Measurements from ENCODE around the gene ATOH8.

The ATOH8 gene

GRCh38 chr2:85811180-85812093 lies 57.6 kb downstream of the ATOH8 start:
- no peak overlapping the region for H3K4me3 ChIP-seq (ENCODE audit: low read depth, low read length)
- no peak for TF ChIP-seq CTCF (IDR thresholded peaks at IDR 0.05; ENCODE audit: low read depth, low read length, missing control alignments)
- in situ Hi-C loops (cut with HindIII; ENCODE audit: low sequenced_read_pairs) = no loop called here
- peak; percentile 20 for DNase-seq (ENCODE audit: low read depth)

GRCh38 chr2:85812094-85812735 lies 58.4 kb downstream of the ATOH8 start:
- in situ Hi-C loops (cut with HindIII; ENCODE audit: low sequenced_read_pairs) = no loop called here
- no peak for TF ChIP-seq CTCF (IDR thresholded peaks at IDR 0.05; ENCODE audit: low read depth, low read length, missing control alignments)
- DNase-seq (ENCODE audit: low read depth) = no peak
- no peak overlapping the region for H3K4me3 ChIP-seq (ENCODE audit: low read depth, low read length)

- in situ Hi-C loops (cut with HindIII; ENCODE audit: low sequenced_read_pairs) = no loop called here
- TF ChIP-seq CTCF (IDR thresholded peaks at IDR 0.05; ENCODE audit: low read depth, low read length, missing control alignments) = no peak
- H3K4me3 ChIP-seq (ENCODE audit: low read depth, low read length) = no peak overlapping the region
- no peak for DNase-seq (ENCODE audit: low read depth)
Observed at GRCh38 chr2:85813211-85813981, 59.6 kb downstream of the ATOH8 start.

- peak; percentile 96 for TF ChIP-seq CTCF (IDR thresholded peaks at IDR 0.05; ENCODE audit: low read depth, low read length, missing control alignments)
Observed at GRCh38 chr2:85813982-85814801, 60.4 kb downstream of the ATOH8 start.

GRCh38 chr2:85814802-85815550 lies 61.2 kb downstream of the ATOH8 start:
- no peak overlapping the region for H3K4me3 ChIP-seq (ENCODE audit: low read depth, low read length)
- DNase-seq (ENCODE audit: low read depth) = no peak
- TF ChIP-seq CTCF (IDR thresholded peaks at IDR 0.05; ENCODE audit: low read depth, low read length, missing control alignments) = no peak
- in situ Hi-C loops (cut with HindIII; ENCODE audit: low sequenced_read_pairs) = loop anchor here (5.0 kb wide), 1 partner anchor 62 kb away; no protein-coding TSS in a partner anchor

More at GRCh38 chr2:85813982-85814801, 60.4 kb downstream of the ATOH8 start:
- H3K4me3 ChIP-seq (ENCODE audit: low read depth, low read length) = no peak overlapping the region
- DNase-seq (ENCODE audit: low read depth) = peak; percentile 81
- in situ Hi-C loops (cut with HindIII; ENCODE audit: low sequenced_read_pairs) = no loop called here

All from astrocyte of the cerebellum (primary cell).